ENCODE measurements around the gene MACROH2A2. TPM values are rescaled to one million over a fixed set of nuclear protein-coding genes. Genes with fewer than 3 reads are reported as not detected.

Gene MACROH2A2
- total and polyA plus RNA-seq, 10 of the 15 experiments (the other 5 are each of a cell fraction or from before 2014, with no cell fraction given), result 0.14 to 0.24 TPM; not detected in 8

DNA sequence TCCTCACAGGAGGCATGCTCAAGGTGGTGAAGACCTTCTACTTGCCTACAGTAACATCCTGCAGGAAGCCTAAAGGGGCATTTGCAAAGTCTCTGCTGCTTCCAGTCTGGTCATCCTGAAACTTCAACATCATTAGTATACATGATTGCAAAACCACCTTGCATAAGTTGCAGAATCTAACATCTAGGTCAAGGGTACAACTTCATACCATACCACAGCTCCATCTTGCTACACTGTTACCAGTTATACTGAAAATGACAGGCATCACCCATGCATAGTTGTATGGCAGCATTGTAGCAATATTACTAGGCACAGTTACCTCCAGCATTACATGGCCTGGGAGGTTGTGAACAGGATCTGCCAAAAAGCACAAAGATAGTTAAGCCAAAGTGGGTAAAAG lies 13.7 kb upstream of the MACROH2A2 start:
- H3K27ac ChIP-seq (ENCODE audit: control insufficient read depth, insufficient read depth), result no peak overlapping the region
- no TSS peak for BruUV-seq (replicated peaks)
- no peak for ATAC-seq
- no peaks in the 10 kb centered on the region for H4K20me1 ChIP-seq (ENCODE audit: control insufficient read depth, insufficient read depth)
- FAIRE-seq, result no peak
- in situ Hi-C loops (cut with MboI), result no loop called here
- SMC1A ChIA-PET (ENCODE audit: uncharacterized antibody, unreplicated experiment), result interaction anchor here (0.6 kb wide), 1 partner anchor 58 kb away, joined by 3 read pairs; no protein-coding TSS in a partner anchor
- H2AFZ ChIP-seq (ENCODE audit: control insufficient read depth, low read depth, low read length), result no peak overlapping the region
- DNase-seq (ENCODE audit: low read depth, low spot score), result no peak
- intact Hi-C loops (cut with micrococcal nuclease; ENCODE audit: unreplicated experiment), result no loop called here
- H3K27me3 ChIP-seq (replicated peaks in 1 of 2; ENCODE audit: control insufficient read depth in 2 of 2, insufficient read depth in 2 of 2, low read length in 1 of 2), result no peaks in the 10 kb centered on the region; a peak in 1 of 4 replicates
- H3K36me3 ChIP-seq (ENCODE audit: control insufficient read depth in 2 of 2, insufficient read depth in 2 of 2, low read length in 1 of 2), result no peaks in the 10 kb centered on the region
- no peaks in the 10 kb centered on the region for H3K79me2 ChIP-seq (ENCODE audit: control insufficient read depth, insufficient read depth, low read length)
- H3K9ac ChIP-seq (ENCODE audit: control insufficient read depth, insufficient read depth, low read length), result no peak overlapping the region
- H3K4me1 ChIP-seq (ENCODE audit: control insufficient read depth, insufficient read depth, low read length), result no peaks in the 10 kb centered on the region
- RAD21 ChIA-PET (ENCODE audit: unreplicated experiment), result no interaction called here
- H3K4me2 ChIP-seq (ENCODE audit: control insufficient read depth, insufficient read depth), result no peak overlapping the region
- no peaks in the 10 kb centered on the region; the same call in 2 of the 3 replicates for H3K9me3 ChIP-seq (replicated peaks; ENCODE audit: control insufficient read depth, insufficient read depth, low read length)
- POLR2A ChIA-PET, result no interaction called here
- CTCF ChIA-PET, result no interaction called here
- H3K4me3 ChIP-seq, result no peak overlapping the region
- no peak for TF ChIP-seq SREBF2 (IDR thresholded peaks at IDR 0.05; ENCODE audit: low read length)
- TF ChIP-seq BHLHE40 (IDR thresholded peaks at IDR 0.05; ENCODE audit: borderline replicate concordance in 1 of 2, low read depth in 2 of 2, low read length in 1 of 2), result no peak
- no peak for TF ChIP-seq NR2C1 (IDR thresholded peaks at IDR 0.05)
- TF ChIP-seq, protein P1, sequence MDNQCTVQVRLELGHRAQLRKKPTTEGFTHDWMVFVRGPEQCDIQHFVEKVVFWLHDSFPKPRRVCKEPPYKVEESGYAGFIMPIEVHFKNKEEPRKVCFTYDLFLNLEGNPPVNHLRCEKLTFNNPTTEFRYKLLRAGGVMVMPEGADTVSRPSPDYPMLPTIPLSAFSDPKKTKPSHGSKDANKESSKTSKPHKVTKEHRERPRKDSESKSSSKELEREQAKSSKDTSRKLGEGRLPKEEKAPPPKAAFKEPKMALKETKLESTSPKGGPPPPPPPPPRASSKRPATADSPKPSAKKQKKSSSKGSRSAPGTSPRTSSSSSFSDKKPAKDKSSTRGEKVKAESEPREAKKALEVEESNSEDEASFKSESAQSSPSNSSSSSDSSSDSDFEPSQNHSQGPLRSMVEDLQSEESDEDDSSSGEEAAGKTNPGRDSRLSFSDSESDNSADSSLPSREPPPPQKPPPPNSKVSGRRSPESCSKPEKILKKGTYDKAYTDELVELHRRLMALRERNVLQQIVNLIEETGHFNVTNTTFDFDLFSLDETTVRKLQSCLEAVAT (IDR thresholded peaks at IDR 0.05), result no peak
- TF ChIP-seq TCF12 (IDR thresholded peaks at IDR 0.05; ENCODE audit: low read depth, low read length), result no peak
- TF ChIP-seq POLR2A (IDR thresholded peaks at IDR 0.05; ENCODE audit: low read depth, low read length), result no peak
- TF ChIP-seq FOXK2 (IDR thresholded peaks at IDR 0.05), result no peak
- no peak for TF ChIP-seq STAT1 (conservative IDR thresholded peaks at IDR 0.05)
- no peak for TF ChIP-seq SREBF1 (IDR thresholded peaks at IDR 0.05; ENCODE audit: low read length)
- TF ChIP-seq, protein P2, sequence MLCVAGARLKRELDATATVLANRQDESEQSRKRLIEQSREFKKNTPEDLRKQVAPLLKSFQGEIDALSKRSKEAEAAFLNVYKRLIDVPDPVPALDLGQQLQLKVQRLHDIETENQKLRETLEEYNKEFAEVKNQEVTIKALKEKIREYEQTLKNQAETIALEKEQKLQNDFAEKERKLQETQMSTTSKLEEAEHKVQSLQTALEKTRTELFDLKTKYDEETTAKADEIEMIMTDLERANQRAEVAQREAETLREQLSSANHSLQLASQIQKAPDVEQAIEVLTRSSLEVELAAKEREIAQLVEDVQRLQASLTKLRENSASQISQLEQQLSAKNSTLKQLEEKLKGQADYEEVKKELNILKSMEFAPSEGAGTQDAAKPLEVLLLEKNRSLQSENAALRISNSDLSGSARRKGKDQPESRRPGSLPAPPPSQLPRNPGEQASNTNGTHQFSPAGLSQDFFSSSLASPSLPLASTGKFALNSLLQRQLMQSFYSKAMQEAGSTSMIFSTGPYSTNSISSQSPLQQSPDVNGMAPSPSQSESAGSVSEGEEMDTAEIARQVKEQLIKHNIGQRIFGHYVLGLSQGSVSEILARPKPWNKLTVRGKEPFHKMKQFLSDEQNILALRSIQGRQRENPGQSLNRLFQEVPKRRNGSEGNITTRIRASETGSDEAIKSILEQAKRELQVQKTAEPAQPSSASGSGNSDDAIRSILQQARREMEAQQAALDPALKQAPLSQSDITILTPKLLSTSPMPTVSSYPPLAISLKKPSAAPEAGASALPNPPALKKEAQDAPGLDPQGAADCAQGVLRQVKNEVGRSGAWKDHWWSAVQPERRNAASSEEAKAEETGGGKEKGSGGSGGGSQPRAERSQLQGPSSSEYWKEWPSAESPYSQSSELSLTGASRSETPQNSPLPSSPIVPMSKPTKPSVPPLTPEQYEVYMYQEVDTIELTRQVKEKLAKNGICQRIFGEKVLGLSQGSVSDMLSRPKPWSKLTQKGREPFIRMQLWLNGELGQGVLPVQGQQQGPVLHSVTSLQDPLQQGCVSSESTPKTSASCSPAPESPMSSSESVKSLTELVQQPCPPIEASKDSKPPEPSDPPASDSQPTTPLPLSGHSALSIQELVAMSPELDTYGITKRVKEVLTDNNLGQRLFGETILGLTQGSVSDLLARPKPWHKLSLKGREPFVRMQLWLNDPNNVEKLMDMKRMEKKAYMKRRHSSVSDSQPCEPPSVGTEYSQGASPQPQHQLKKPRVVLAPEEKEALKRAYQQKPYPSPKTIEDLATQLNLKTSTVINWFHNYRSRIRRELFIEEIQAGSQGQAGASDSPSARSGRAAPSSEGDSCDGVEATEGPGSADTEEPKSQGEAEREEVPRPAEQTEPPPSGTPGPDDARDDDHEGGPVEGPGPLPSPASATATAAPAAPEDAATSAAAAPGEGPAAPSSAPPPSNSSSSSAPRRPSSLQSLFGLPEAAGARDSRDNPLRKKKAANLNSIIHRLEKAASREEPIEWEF (IDR thresholded peaks at IDR 0.05; ENCODE audit: insufficient replicate concordance, low read depth, low read length), result no peak
- TF ChIP-seq, protein P3, sequence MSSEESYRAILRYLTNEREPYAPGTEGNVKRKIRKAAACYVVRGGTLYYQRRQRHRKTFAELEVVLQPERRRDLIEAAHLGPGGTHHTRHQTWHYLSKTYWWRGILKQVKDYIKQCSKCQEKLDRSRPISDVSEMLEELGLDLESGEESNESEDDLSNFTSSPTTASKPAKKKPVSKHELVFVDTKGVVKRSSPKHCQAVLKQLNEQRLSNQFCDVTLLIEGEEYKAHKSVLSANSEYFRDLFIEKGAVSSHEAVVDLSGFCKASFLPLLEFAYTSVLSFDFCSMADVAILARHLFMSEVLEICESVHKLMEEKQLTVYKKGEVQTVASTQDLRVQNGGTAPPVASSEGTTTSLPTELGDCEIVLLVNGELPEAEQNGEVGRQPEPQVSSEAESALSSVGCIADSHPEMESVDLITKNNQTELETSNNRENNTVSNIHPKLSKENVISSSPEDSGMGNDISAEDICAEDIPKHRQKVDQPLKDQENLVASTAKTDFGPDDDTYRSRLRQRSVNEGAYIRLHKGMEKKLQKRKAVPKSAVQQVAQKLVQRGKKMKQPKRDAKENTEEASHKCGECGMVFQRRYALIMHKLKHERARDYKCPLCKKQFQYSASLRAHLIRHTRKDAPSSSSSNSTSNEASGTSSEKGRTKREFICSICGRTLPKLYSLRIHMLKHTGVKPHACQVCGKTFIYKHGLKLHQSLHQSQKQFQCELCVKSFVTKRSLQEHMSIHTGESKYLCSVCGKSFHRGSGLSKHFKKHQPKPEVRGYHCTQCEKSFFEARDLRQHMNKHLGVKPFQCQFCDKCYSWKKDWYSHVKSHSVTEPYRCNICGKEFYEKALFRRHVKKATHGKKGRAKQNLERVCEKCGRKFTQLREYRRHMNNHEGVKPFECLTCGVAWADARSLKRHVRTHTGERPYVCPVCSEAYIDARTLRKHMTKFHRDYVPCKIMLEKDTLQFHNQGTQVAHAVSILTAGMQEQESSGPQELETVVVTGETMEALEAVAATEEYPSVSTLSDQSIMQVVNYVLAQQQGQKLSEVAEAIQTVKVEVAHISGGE (CRISPR knock-in tag; IDR thresholded peaks at IDR 0.05), result no peak
- no peak for TF ChIP-seq JUNB (IDR thresholded peaks at IDR 0.05)
- no peak for TF ChIP-seq SUPT20H (IDR thresholded peaks at IDR 0.05; ENCODE audit: borderline replicate concordance, control insufficient read depth, low read depth, low read length)

Data from GM12878 (cell line).